WI38 (cell line): Measurements from ENCODE around the gene LRGUK.

ENCODE experiments used
- H3K4me3 ChIP-seq: 2 replicates; pipeline ENCODE4 v1.5.1; 2011; ENCODE audit warnings: low read depth, mild to moderate bottlenecking, control low read depth, low read length
- CTCF ChIP-seq: IDR thresholded peaks from 2 replicates; pipeline ENCODE4 v1.5.1; 2012; ENCODE audit warnings: low read depth, mild to moderate bottlenecking, control low read depth, low read length

The LRGUK gene

DNA sequence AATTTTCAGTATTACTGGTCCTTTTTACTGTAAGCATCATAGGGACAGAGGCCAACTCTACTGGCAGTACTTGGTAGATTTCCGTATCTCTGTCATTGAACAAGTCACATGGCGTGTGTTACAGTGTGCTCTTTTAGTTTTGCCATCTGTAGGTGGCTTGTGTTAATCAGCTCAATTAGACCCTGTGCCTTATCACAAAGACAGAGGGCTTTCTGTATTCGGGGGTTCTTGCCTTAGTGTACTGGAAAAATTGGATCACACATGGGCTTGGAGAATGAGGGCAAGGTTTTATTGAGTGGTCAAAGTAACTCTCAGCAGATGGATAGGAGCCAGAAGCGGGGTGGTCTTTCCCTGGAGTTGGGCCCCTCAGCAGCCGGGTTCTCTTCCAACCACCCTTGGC, 21.3 kb upstream of the LRGUK start:
- no peak overlapping the region for H3K4me3 ChIP-seq
- TF ChIP-seq CTCF = no peak

DNA sequence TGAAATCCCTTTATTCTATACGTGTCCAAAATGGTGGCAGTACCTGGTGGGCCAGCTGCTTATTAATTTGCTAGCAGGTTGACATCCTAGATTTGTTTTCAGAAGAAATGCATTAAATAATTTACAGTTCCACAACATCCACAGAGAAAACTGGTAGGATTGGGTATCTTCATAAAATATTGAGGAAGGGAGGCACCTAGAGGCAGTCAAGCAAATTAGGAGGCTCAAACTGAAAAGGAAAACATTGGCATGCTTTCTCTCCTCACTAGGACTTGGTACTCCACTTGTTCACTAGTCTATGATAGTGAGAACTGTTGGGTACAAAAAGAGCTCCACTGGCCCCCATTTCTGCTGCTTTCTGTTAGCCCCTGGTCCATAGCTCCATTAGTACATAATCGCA, 18.3 kb upstream of the LRGUK start:
- TF ChIP-seq CTCF = no peak
- no peak overlapping the region for H3K4me3 ChIP-seq

DNA sequence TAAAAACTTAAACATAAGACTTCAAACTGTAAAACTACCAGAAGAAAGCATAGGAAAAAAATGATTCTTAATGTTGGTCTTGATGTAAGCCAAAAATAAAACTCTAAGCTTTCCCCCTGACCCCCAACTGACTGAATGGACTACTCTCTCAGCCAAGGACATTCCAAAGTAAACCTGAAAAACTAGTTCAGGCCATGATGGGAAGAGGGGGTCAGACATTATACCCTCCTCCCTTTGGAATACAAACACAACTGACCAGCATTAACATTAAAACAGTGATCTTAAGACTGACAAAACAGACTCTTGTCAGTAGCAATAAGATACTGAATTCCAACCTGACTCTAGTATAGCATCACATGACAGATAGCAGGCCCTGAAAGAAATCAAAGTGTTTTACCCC, 13.5 kb upstream of the LRGUK start:
- no peak for TF ChIP-seq CTCF
- no peak overlapping the region for H3K4me3 ChIP-seq

- H3K4me3 ChIP-seq = no peak overlapping the region
- no peak for TF ChIP-seq CTCF
Measured at GRCh38 chr7:134114992-134115391, 12.1 kb upstream of the LRGUK start.

GRCh38 chr7:134120405-134120804, 6.7 kb upstream of the LRGUK start:
- no peak overlapping the region for H3K4me3 ChIP-seq
- TF ChIP-seq CTCF = no peak

GRCh38 chr7:134121632-134122139, 5.5 kb upstream of the LRGUK start:
- TF ChIP-seq CTCF = no peak
- no peak overlapping the region for H3K4me3 ChIP-seq

DNA sequence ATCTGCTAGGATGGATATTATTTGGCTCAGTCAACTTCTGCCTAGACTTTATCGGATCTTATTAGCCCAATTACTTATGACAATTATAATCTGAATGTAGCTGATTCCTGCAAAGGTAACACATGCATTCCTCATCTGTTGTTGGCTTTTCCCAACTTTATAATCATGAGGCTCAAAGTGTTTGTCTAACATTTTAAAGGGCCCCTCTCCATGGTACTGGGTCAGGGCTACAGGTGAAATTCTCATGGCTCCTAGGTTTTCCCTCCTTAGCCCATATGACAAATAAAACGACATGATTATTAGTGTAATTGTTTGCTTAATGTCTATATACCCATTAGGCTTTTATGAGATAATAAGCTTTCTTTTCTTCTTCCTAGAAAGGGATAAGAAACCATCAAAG, 4.2 kb upstream of the LRGUK start:
- no peak for TF ChIP-seq CTCF
- H3K4me3 ChIP-seq = no peak overlapping the region
